ENCODE data around the gene SSBP4. TPM values are rescaled to one million over a fixed set of nuclear protein-coding genes. Genes with fewer than 3 reads are reported as not detected.

Gene SSBP4
- total and polyA plus RNA-seq, 2 experiments from 2014 or later = 44.4 to 52.0 TPM

DNA sequence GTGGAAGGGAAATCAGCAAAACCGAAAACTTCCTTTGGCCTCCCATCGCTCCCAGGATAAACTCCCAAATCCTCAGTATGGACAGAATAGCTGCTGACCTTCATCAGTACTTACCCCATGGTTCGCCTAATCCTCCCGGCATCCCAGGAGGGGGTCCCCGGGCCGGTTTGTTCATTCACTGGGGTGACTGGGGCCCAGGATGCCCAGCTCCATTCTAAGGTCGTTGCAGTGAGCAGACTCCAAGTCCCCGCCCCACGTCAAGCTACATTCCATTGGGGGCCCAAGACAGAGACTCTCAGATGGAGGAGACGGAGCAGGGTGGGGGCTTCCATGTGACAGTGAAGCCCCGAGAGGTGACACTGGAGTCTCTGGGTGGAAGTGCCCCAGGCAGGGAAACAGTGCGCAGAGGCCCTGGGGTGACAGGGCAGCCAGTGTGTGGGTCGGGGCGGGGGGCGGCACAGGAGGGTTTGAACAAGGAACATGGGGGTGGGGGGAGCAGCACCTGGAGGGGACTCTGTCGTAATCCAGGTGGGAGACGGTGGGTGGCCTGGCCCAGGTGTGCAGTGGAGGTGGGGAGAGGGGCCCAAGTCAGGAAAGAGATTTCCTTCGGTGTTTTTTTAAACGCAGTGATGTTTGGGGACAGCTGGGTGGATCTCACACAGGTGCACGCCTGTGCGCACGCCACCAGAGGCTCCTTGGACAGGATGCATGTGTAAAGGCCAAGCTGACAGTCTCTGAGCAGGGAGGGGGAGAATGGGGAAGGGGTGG lies 5.1 kb downstream of the SSBP4 start (continued):
- TF ChIP-seq, protein P1, sequence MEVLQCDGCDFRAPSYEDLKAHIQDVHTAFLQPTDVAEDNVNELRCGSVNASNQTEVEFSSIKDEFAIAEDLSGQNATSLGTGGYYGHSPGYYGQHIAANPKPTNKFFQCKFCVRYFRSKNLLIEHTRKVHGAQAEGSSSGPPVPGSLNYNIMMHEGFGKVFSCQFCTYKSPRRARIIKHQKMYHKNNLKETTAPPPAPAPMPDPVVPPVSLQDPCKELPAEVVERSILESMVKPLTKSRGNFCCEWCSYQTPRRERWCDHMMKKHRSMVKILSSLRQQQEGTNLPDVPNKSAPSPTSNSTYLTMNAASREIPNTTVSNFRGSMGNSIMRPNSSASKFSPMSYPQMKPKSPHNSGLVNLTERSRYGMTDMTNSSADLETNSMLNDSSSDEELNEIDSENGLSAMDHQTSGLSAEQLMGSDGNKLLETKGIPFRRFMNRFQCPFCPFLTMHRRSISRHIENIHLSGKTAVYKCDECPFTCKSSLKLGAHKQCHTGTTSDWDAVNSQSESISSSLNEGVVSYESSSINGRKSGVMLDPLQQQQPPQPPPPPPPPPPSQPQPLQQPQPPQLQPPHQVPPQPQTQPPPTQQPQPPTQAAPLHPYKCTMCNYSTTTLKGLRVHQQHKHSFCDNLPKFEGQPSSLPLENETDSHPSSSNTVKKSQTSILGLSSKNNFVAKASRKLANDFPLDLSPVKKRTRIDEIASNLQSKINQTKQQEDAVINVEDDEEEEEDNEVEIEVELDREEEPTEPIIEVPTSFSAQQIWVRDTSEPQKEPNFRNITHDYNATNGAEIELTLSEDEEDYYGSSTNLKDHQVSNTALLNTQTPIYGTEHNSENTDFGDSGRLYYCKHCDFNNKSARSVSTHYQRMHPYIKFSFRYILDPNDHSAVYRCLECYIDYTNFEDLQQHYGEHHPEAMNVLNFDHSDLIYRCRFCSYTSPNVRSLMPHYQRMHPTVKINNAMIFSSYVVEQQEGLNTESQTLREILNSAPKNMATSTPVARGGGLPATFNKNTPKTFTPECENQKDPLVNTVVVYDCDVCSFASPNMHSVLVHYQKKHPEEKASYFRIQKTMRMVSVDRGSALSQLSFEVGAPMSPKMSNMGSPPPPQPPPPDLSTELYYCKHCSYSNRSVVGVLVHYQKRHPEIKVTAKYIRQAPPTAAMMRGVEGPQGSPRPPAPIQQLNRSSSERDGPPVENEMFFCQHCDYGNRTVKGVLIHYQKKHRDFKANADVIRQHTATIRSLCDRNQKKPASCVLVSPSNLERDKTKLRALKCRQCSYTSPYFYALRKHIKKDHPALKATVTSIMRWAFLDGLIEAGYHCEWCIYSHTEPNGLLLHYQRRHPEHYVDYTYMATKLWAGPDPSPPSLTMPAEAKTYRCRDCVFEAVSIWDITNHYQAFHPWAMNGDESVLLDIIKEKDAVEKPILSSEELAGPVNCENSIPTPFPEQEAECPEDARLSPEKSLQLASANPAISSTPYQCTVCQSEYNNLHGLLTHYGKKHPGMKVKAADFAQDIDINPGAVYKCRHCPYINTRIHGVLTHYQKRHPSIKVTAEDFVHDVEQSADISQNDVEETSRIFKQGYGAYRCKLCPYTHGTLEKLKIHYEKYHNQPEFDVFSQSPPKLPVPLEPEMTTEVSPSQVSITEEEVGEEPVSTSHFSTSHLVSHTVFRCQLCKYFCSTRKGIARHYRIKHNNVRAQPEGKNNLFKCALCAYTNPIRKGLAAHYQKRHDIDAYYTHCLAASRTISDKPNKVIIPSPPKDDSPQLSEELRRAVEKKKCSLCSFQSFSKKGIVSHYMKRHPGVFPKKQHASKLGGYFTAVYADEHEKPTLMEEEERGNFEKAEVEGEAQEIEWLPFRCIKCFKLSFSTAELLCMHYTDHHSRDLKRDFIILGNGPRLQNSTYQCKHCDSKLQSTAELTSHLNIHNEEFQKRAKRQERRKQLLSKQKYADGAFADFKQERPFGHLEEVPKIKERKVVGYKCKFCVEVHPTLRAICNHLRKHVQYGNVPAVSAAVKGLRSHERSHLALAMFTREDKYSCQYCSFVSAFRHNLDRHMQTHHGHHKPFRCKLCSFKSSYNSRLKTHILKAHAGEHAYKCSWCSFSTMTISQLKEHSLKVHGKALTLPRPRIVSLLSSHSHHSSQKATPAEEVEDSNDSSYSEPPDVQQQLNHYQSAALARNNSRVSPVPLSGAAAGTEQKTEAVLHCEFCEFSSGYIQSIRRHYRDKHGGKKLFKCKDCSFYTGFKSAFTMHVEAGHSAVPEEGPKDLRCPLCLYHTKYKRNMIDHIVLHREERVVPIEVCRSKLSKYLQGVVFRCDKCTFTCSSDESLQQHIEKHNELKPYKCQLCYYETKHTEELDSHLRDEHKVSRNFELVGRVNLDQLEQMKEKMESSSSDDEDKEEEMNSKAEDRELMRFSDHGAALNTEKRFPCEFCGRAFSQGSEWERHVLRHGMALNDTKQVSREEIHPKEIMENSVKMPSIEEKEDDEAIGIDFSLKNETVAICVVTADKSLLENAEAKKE (CRISPR knock-in tag; IDR thresholded peaks at IDR 0.05) = no peak
- TF ChIP-seq EZH2phosphoT487 (IDR thresholded peaks at IDR 0.05; ENCODE audit: unreplicated experiment) (no peak), STAT1 (IDR thresholded peaks at IDR 0.05; ENCODE audit: unreplicated experiment) (no peak), CREB1 (CRISPR knock-in tag; IDR thresholded peaks at IDR 0.05; ENCODE audit: low read depth) (no peak), NANOG (IDR thresholded peaks at IDR 0.05; ENCODE audit: borderline replicate concordance) (no peak)
- TF ChIP-seq, protein P2, sequence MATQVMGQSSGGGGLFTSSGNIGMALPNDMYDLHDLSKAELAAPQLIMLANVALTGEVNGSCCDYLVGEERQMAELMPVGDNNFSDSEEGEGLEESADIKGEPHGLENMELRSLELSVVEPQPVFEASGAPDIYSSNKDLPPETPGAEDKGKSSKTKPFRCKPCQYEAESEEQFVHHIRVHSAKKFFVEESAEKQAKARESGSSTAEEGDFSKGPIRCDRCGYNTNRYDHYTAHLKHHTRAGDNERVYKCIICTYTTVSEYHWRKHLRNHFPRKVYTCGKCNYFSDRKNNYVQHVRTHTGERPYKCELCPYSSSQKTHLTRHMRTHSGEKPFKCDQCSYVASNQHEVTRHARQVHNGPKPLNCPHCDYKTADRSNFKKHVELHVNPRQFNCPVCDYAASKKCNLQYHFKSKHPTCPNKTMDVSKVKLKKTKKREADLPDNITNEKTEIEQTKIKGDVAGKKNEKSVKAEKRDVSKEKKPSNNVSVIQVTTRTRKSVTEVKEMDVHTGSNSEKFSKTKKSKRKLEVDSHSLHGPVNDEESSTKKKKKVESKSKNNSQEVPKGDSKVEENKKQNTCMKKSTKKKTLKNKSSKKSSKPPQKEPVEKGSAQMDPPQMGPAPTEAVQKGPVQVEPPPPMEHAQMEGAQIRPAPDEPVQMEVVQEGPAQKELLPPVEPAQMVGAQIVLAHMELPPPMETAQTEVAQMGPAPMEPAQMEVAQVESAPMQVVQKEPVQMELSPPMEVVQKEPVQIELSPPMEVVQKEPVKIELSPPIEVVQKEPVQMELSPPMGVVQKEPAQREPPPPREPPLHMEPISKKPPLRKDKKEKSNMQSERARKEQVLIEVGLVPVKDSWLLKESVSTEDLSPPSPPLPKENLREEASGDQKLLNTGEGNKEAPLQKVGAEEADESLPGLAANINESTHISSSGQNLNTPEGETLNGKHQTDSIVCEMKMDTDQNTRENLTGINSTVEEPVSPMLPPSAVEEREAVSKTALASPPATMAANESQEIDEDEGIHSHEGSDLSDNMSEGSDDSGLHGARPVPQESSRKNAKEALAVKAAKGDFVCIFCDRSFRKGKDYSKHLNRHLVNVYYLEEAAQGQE (IDR thresholded peaks at IDR 0.05; ENCODE audit: unreplicated experiment) = no peak
